IMR-90 (cell line): ENCODE measurements around the gene FUT1. TPM values are rescaled to one million over a fixed set of nuclear protein-coding genes. Genes with fewer than 3 reads are reported as not detected.

Source experiments
- ATAC-seq: fragments of 200-7000 bp; cut with Tn5 transposase; 2 replicates; pipeline ENCODE4 v1.9.1; 2020; ENCODE audit warnings: low read depth, mild to moderate bottlenecking, moderate library complexity
- BruUV-seq: library from RNA; stranded (reverse); fragments of 400-500 nt; replicated peaks from 2 replicates; lab custom pipeline; 2021; lab: Mats Ljungman, UMichigan
- CTCF ChIA-PET: fragments of 300-600 bp; formaldehyde crosslinking; extraction: SDS; loops from one replicate; lab custom pipeline; 2021; ENCODE audit warnings: antibody characterized with exemption; lab: Yijun Ruan, JAX
- POLR2A ChIA-PET: fragments of 300-600 bp; sonication (Branson Sonifier 250); formaldehyde crosslinking; loops from one replicate; lab custom pipeline; 2022; ENCODE audit warnings: antibody characterized with exemption; ENCODE audit not compliant: unreplicated experiment; lab: Charles Lee
- DNase-seq: peaks from one replicate; pipeline ENCODE4 v3.0.0; 2013
- H2AFZ ChIP-seq: replicated peaks from 2 replicates; pipeline ENCODE3; 2013; ENCODE audit warnings: low read length, mild to moderate bottlenecking; ENCODE audit not compliant: poor library complexity
- H2AK5ac ChIP-seq: 2 replicates; pipeline ENCODE4 v1.6.1; 2013; ENCODE audit warnings: low read depth, low read length, inconsistent platforms
- H2AK9ac ChIP-seq: replicated peaks from 2 replicates; pipeline ENCODE3; 2013; ENCODE audit warnings: mild to moderate bottlenecking, low read depth, low read length, moderate library complexity; ENCODE audit not compliant: poor library complexity
- H2BK120ac ChIP-seq: 2 replicates; pipeline ENCODE4 v1.6.1; 2013; ENCODE audit warnings: low read depth, low read length, inconsistent platforms
- H2BK15ac ChIP-seq: 3 replicates; pipeline ENCODE4 v1.6.1; 2013; ENCODE audit warnings: low read depth, low read length, inconsistent platforms
- H2BK20ac ChIP-seq: 2 replicates; pipeline ENCODE4 v1.6.1; 2013; ENCODE audit warnings: low read depth, mild to moderate bottlenecking, inconsistent platforms, low read length, moderate library complexity
- H2BK5ac ChIP-seq: 2 replicates; pipeline ENCODE4 v1.6.1; 2013; ENCODE audit warnings: mild to moderate bottlenecking, low read depth, low read length, inconsistent platforms; ENCODE audit not compliant: poor library complexity, severe bottlenecking
- H3K14ac ChIP-seq: replicated peaks from 2 replicates; pipeline ENCODE4 v1.6.1; 2013; ENCODE audit warnings: low read depth, low read length, inconsistent platforms
- H3K18ac ChIP-seq: 2 replicates; pipeline ENCODE4 v1.6.1; 2013; ENCODE audit warnings: low read depth, low read length, control low read depth
- H3K23ac ChIP-seq: 2 replicates; pipeline ENCODE4 v1.6.1; 2013; ENCODE audit warnings: low read depth, low read length, inconsistent platforms
- H3K27ac ChIP-seq: 2 replicates; pipeline ENCODE4 v1.5.1; 2013; ENCODE audit warnings: mild to moderate bottlenecking, control low read depth, low read length; ENCODE audit not compliant: insufficient read depth
- H3K27me3 ChIP-seq: 2 replicates; pipeline ENCODE4 v1.6.1; 2013; ENCODE audit warnings: low read length; ENCODE audit not compliant: control insufficient read depth, insufficient read depth
- H3K36me3 ChIP-seq: 2 replicates; pipeline ENCODE4 v1.6.1; 2013; ENCODE audit warnings: low read length, mixed read lengths; ENCODE audit not compliant: control insufficient read depth, insufficient read depth
- H3K4ac ChIP-seq: 2 replicates; pipeline ENCODE4 v1.6.1; 2013; ENCODE audit warnings: low read depth, low read length, inconsistent platforms
- H3K4me1 ChIP-seq: 2 replicates; pipeline ENCODE4 v1.6.1; 2013; ENCODE audit warnings: low read length, mixed read lengths; ENCODE audit not compliant: control insufficient read depth, insufficient read depth
- H3K4me2 ChIP-seq: 2 replicates; pipeline ENCODE4 v1.6.1; 2013; ENCODE audit warnings: low read depth, mild to moderate bottlenecking, control low read depth, low read length, moderate library complexity
- H3K4me3 ChIP-seq: 2 replicates; pipeline ENCODE4 v1.5.1; 2013; ENCODE audit warnings: low read depth, mild to moderate bottlenecking, control low read depth, low read length, moderate library complexity; ENCODE audit not compliant: insufficient read depth
- H3K56ac ChIP-seq: 2 replicates; pipeline ENCODE4 v1.6.1; 2013; ENCODE audit warnings: low read length, inconsistent platforms; ENCODE audit not compliant: insufficient read depth; ENCODE audit errors: extremely low read depth
- H3K79me1 ChIP-seq, 2 experiments: 2 replicates each; pipeline ENCODE4 v1.6.1; 2013; ENCODE audit warnings: low read length in 2 of 2, inconsistent platforms in 1 of 2, low read depth in 1 of 2
- H3K9ac ChIP-seq: 2 replicates; pipeline ENCODE4 v1.6.1; 2013; ENCODE audit warnings: low read depth, low read length, control low read depth
- H3K9me1 ChIP-seq: 2 replicates; pipeline ENCODE4 v1.6.1; 2013; ENCODE audit warnings: low read length, inconsistent platforms; ENCODE audit not compliant: insufficient read depth
- H3K9me3 ChIP-seq: 2 replicates; pipeline ENCODE4 v1.6.1; 2013; ENCODE audit warnings: low read length; ENCODE audit not compliant: control insufficient read depth, insufficient read depth
- H4K20me1 ChIP-seq: 2 replicates; pipeline ENCODE4 v1.6.1; 2013; ENCODE audit warnings: low read length, inconsistent platforms; ENCODE audit not compliant: insufficient read depth
- H4K5ac ChIP-seq: 2 replicates; pipeline ENCODE4 v1.6.1; 2013; ENCODE audit warnings: mild to moderate bottlenecking, low read depth, low read length, control low read depth
- H4K8ac ChIP-seq, 2 experiments: 2 replicates each; pipeline ENCODE4 v1.6.1; 2013; ENCODE audit warnings: low read depth in 2 of 2, low read length in 2 of 2, control low read depth in 1 of 2, inconsistent platforms in 1 of 2
- H4K91ac ChIP-seq: 2 replicates; pipeline ENCODE4 v1.6.1; 2013; ENCODE audit warnings: low read depth, low read length, inconsistent platforms; ENCODE audit not compliant: insufficient read depth
- BHLHE40 ChIP-seq: fragments of 150-350 bp; IDR thresholded peaks from 2 replicates; pipeline ENCODE4 v1.6.1; 2016; ENCODE audit warnings: mild to moderate bottlenecking, low read depth, low read length
- CEBPB ChIP-seq: IDR thresholded peaks from 2 replicates; pipeline ENCODE4 v1.6.1; 2012; ENCODE audit warnings: low read depth, low read length, improper control_type of control experiment
- CTCF ChIP-seq: conservative IDR thresholded peaks from 2 replicates; pipeline ENCODE4 v1.5.1; 2012; ENCODE audit warnings: mild to moderate bottlenecking, low read depth, low read length, improper control_type of control experiment
- NFE2L2 ChIP-seq: fragments of 150-350 bp; IDR thresholded peaks from 2 replicates; pipeline ENCODE4 v1.6.1; 2016; ENCODE audit warnings: low read depth, mild to moderate bottlenecking, low read length
- POLR2A ChIP-seq: IDR thresholded peaks from 2 replicates; pipeline ENCODE4 v1.6.1; 2012; ENCODE audit warnings: mild to moderate bottlenecking, low read depth, low read length
- WGBS, 2 experiments: methylation state at CpG; one replicate each; pipeline versions ENCODE4 v1.1.5 to v1.1.7; 2013; ENCODE audit warnings: missing lambda C conversion rate in 2 of 2; ENCODE audit not compliant: insufficient read length in 1 of 2; ENCODE audit errors: extremely low coverage in 2 of 2; 5-methylcytosine and 5-hydroxymethylcytosine counted together
- dilution Hi-C: fragments of 300-500 bp; cut with HindIII; formaldehyde crosslinking; loops from one replicate; pipeline ENCODE4 v1.14.3; 2018; ENCODE audit warnings: low sequenced_read_pairs; ENCODE audit not compliant: unreplicated experiment
- in situ Hi-C: fragments of 300-500 bp; cut with MboI; formaldehyde crosslinking; loops from 3 replicates; pipeline ENCODE4 v1.14.3; 2019; ENCODE audit warnings: low sequenced_read_pairs, inconsistent platforms, mixed read lengths
- intact Hi-C: fragments of 100-400 bp; cut with micrococcal nuclease; formaldehyde crosslinking; loops from 2 replicates; pipeline ENCODE4 v1.10.0; 2022
- polyA plus RNA-seq, 3 experiments: library from polyadenylated mRNA; depleted of rRNA; stranded (reverse); fragments of >200 nt; gene quantifications; 2 replicates each; pipeline ENCODE4 v1.2.3, GENCODE V29; 2012; ENCODE audit warnings: low replicate concordance in 1 of 3
- total RNA-seq: library from RNA; depleted of rRNA; stranded (reverse); fragments of >200 nt; gene quantifications from 2 replicates; pipeline ENCODE4 v1.2.3, GENCODE V29; 2012

Gene FUT1
- total and polyA plus RNA-seq, 2 of the 4 experiments (the other 2 are of a cell fraction): 0.09 to 0.18 TPM

GRCh38 chr19:48784527-48784926, 32.1 kb upstream of the FUT1 start:
- intact Hi-C loops (loop anchor here (2.0 to 10.0 kb wide), 3 partner anchors 107 to 440 kb away; partner anchors contain the start of gene CA11), dilution Hi-C loops (no loop called here), in situ Hi-C loops (no loop called here)
- no peak overlapping the region for H3K9ac ChIP-seq
- H2BK5ac ChIP-seq: no peak overlapping the region
- ATAC-seq: no peak
- no peaks in the 10 kb centered on the region for H3K79me1 ChIP-seq
- no peak overlapping the region for H3K4ac ChIP-seq
- CTCF ChIA-PET: interaction anchor here (0.6 to 1.1 kb wide), 2 partner anchors 11 to 128 kb away, joined by 3 read pairs; no protein-coding TSS in a partner anchor
- H3K27ac ChIP-seq: no peak overlapping the region
- TF ChIP-seq CEBPB: no peak
- no peak for TF ChIP-seq POLR2A
- no peak for TF ChIP-seq NFE2L2
- TF ChIP-seq CTCF: 0 out of 2 replicates have a peak, but pooled peaks have one; percentile 14
- no peak for TF ChIP-seq BHLHE40
- no peak overlapping the region for H4K5ac ChIP-seq
- H3K9me1 ChIP-seq: no peaks in the 10 kb centered on the region
- no peak overlapping the region for H4K91ac ChIP-seq
- POLR2A ChIA-PET: no interaction called here
- H2AK5ac ChIP-seq: no peak overlapping the region
- H3K18ac ChIP-seq: no peak overlapping the region
- H3K9me3 ChIP-seq: no peaks in the 10 kb centered on the region
- no peak for DNase-seq
- 0% methylated on average over 1 of the region's 5 CpGs; no CpG with 5 or more reads in 1 of the 2 experiments for WGBS, 2 experiments
- H3K14ac ChIP-seq: no peak overlapping the region
- no peaks in the 10 kb centered on the region for H3K36me3 ChIP-seq
- H4K20me1 ChIP-seq: no peaks in the 10 kb centered on the region
- H3K4me2 ChIP-seq: no peak overlapping the region
- H2AK9ac ChIP-seq: no peak overlapping the region
- no peak overlapping the region for H2AFZ ChIP-seq
- no peak overlapping the region for H3K4me3 ChIP-seq
- H4K8ac ChIP-seq: no peak overlapping the region
- H3K27me3 ChIP-seq: peaks cover 6% of the 10 kb centered on the region
- no peak overlapping the region for H3K56ac ChIP-seq
- no peak overlapping the region for H3K23ac ChIP-seq
- H2BK15ac ChIP-seq: no peak overlapping the region
- BruUV-seq: no TSS peak
- no peak overlapping the region for H2BK20ac ChIP-seq
- peaks cover 5% of the 10 kb centered on the region for H3K4me1 ChIP-seq
- no peak overlapping the region for H2BK120ac ChIP-seq
